PFSK-1 (cell line): ENCODE measurements around the gene ZNF319.

Source experiments
- FOXP2 ChIP-seq: optimal IDR thresholded peaks from 2 replicates; pipeline ENCODE3; 2011; ENCODE audit warnings: borderline replicate concordance, control low read depth, inconsistent platforms; ENCODE audit not compliant: insufficient read depth; ENCODE audit errors: extremely low read length, extremely low read depth
- POLR2AphosphoS5 ChIP-seq: IDR thresholded peaks from 2 replicates; pipeline ENCODE4 v1.6.1; 2012; ENCODE audit warnings: low read depth, mild to moderate bottlenecking, control low read depth, low read length, moderate library complexity
- REST ChIP-seq, 2 experiments: IDR thresholded peaks; 2 replicates each; pipeline versions ENCODE4 v1.6.1 to v1.8.0; 2011 to 2012; ENCODE audit warnings: low read depth in 2 of 2, low read length in 2 of 2, control low read depth in 1 of 2, inconsistent platforms in 1 of 2, mild to moderate bottlenecking in 1 of 2, moderate library complexity in 1 of 2; ENCODE audit not compliant: insufficient read depth in 1 of 2
- SIN3A ChIP-seq: IDR thresholded peaks from 2 replicates; pipeline ENCODE4 v1.6.1; 2012; ENCODE audit warnings: mild to moderate bottlenecking, low read length, moderate library complexity, borderline replicate concordance; ENCODE audit not compliant: insufficient read depth
- TAF1 ChIP-seq: IDR thresholded peaks from 2 replicates; pipeline ENCODE4 v1.6.1; 2012; ENCODE audit warnings: low read length, control low read depth, borderline replicate concordance; ENCODE audit not compliant: insufficient read depth

Gene ZNF319

DNA sequence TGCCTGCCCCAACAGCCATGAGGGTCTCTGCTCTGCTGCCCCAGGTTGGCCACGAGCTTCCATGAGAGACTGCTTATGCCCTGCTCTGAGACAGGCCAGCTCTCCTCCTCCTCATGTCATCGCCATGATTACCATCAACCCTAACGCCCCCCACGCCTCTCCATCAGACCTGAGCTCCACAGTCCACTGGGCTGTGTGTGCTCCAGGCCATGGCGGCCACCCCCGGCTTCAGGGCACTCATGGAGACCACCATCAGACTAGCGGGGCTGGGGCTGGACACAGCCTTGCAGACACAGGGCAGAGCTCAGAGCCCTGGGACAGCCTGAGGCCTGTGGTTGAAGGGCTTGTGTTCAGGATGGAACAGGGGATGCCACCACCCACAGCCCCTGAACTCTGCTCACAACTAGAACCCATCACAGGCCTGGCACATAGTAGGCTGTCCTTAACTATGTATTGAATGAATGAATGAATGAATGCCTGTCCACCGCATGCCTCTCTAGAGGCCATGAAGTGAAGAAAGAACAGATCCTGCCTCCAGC is 44.1 kb downstream of the ZNF319 start:
- TF ChIP-seq TAF1 (no peak), POLR2AphosphoS5 (no peak), FOXP2 (no peak), SIN3A (no peak), REST (IDR thresholded peaks at IDR 0.05; ENCODE audit: insufficient read depth in 1 of 2, low read depth in 2 of 2, low read length in 2 of 2) (no peak)

- TF ChIP-seq TAF1, result no peak
- TF ChIP-seq SIN3A, result no peak
- no peak for TF ChIP-seq POLR2AphosphoS5
- no peak for TF ChIP-seq FOXP2
- TF ChIP-seq REST (IDR thresholded peaks at IDR 0.05; ENCODE audit: insufficient read depth in 1 of 2, low read depth in 2 of 2, low read length in 2 of 2), result no peak
These were observed 44.8 kb downstream of the ZNF319 start for GRCh38 chr16:57955572-57956188.

DNA sequence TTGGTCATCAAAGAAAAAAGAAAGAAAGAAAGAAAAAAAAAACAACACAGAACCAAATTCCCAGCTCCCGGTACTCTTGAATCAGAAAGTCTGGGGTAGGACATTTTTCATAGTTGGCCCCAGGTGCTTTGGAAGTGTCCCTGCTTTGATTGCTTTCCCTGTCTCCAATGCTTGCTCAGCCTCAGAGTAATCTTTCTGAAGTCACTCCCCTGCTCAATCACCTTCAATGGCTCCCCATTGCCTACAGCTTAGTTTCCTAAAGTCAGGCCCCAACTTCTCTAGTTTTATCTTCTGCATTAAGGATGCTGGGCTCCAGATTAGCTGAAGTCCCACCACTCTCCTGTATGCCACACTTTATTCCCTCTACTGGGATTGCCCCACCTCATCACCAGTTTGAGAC is 46.6 kb downstream of the ZNF319 start:
- TF ChIP-seq FOXP2 (no peak), REST (IDR thresholded peaks at IDR 0.05; ENCODE audit: insufficient read depth in 1 of 2, low read depth in 2 of 2, low read length in 2 of 2) (no peak), SIN3A (no peak), TAF1 (no peak), POLR2AphosphoS5 (no peak)

GRCh38 chr16:57952909-57953308 is 47.6 kb downstream of the ZNF319 start:
- no peak for TF ChIP-seq TAF1
- no peak for TF ChIP-seq SIN3A
- TF ChIP-seq REST (IDR thresholded peaks at IDR 0.05; ENCODE audit: insufficient read depth in 1 of 2, low read depth in 2 of 2, low read length in 2 of 2), result no peak

DNA sequence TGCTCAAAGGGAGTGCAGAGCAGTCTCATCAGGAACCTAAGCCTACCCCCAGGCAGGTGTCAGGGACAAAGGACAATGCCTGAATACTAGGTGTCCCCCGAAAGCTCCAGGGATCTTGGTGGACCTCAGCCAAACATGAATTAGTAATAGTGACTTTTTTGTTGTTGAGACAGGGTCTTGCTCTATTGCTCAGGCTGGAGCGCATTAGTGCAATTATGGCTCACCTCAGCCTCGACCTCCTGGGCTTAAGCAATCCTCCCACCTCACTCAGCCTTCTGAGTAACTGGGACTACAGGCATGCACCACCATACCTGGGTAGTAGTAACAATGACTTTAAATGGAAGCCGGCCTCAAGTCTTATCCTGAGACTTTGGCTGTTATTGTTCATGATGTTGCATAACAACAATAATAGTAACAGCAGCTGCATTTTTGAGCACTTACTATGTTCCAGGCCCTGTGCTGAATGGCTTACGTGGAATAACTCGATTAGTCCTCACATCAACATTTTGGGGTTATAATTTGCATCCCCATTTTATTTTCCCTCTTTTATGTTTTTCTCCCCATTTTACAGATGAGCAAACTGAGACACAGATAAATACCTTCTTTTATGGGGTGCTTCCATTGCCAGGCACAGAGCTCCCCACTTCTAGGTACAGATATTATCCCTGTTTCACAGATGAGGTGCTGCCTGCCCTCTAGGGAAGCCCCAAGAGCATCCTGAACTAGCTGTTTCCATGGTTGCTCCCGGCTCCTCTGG is 49.1 kb downstream of the ZNF319 start:
- TF ChIP-seq POLR2AphosphoS5, result no peak
- TF ChIP-seq TAF1, result no peak
- no peak for TF ChIP-seq FOXP2
- TF ChIP-seq REST (IDR thresholded peaks at IDR 0.05; ENCODE audit: insufficient read depth in 1 of 2, low read depth in 2 of 2, low read length in 2 of 2), result no peak
- no peak for TF ChIP-seq SIN3A
